Osteocyte (in vitro differentiated cells): ENCODE measurements around the gene ADCYAP1. TPM values are rescaled to one million over a fixed set of nuclear protein-coding genes. Genes with fewer than 3 reads are reported as not detected.

Experiments used
- DNase-seq: peaks from one replicate; pipeline ENCODE4 v3.0.0; 2021; ENCODE audit warnings: mixed read lengths; ENCODE audit not compliant: unreplicated experiment; ENCODE audit errors: extremely low spot score
- H3K27ac Mint-ChIP-seq: one replicate; pipeline ENCODE4 v1.8.0; 2021; ENCODE audit warnings: mild to moderate bottlenecking, mixed read lengths; ENCODE audit not compliant: unreplicated experiment
- H3K27me3 Mint-ChIP-seq: one replicate; pipeline ENCODE4 v1.8.0; 2021; ENCODE audit warnings: mixed read lengths; ENCODE audit not compliant: unreplicated experiment
- H3K36me3 Mint-ChIP-seq: one replicate; pipeline ENCODE4 v1.8.0; 2021; ENCODE audit warnings: mixed read lengths; ENCODE audit not compliant: unreplicated experiment
- H3K4me1 Mint-ChIP-seq: one replicate; pipeline ENCODE4 v1.8.0; 2021; ENCODE audit warnings: mixed read lengths; ENCODE audit not compliant: unreplicated experiment
- H3K4me3 Mint-ChIP-seq: one replicate; pipeline ENCODE4 v1.8.0; 2021; ENCODE audit warnings: mild to moderate bottlenecking, moderate library complexity, mixed read lengths; ENCODE audit not compliant: unreplicated experiment
- H3K9me3 Mint-ChIP-seq: one replicate; pipeline ENCODE4 v1.8.0; 2021; ENCODE audit warnings: mixed read lengths; ENCODE audit not compliant: unreplicated experiment
- total RNA-seq: library from RNA; stranded (reverse); gene quantifications from 2 replicates; pipeline ENCODE4 v1.2.1, GENCODE V29; 2021
- TF ChIP-seq, protein P1 (sequence below): fragments of 200-600 bp; sonication (generic); IDR thresholded peaks from 2 replicates; pipeline ENCODE4 v1.5.0; 2021; ENCODE audit warnings: antibody characterized with exemption, mild to moderate bottlenecking, moderate library complexity

ADCYAP1 gene
- total RNA-seq, 1 donor from 2014 or later = not detected

DNA sequence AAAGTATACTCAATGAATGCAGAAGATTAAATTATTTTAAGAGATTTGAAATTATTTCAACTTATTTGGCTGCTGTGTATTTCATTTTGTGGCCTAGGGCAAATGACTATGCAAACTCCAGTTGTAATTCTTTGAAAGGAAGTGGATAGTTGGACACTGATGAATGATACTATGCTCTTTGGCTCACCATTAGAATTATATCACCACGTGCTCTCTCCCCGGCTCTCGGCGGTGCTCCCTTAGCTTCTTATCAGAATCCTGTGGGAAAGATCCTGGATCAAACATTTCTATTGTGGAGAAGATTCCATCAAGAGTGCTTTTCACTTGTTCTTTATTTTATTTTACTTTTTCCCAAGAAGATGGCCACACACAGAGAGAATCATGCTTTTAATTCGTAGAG, 55.2 kb downstream of the ADCYAP1 start:
- Mint-ChIP-seq H3K4me3 (no peak overlapping the region), H3K36me3 (no peaks in the 10 kb centered on the region), H3K27ac (no peak overlapping the region), H3K9me3 (no peaks in the 10 kb centered on the region), H3K27me3 (peaks cover 38% of the 10 kb centered on the region), H3K4me1 (peaks cover 15% of the 10 kb centered on the region)
- DNase-seq = no peak
- TF ChIP-seq, protein P1, sequence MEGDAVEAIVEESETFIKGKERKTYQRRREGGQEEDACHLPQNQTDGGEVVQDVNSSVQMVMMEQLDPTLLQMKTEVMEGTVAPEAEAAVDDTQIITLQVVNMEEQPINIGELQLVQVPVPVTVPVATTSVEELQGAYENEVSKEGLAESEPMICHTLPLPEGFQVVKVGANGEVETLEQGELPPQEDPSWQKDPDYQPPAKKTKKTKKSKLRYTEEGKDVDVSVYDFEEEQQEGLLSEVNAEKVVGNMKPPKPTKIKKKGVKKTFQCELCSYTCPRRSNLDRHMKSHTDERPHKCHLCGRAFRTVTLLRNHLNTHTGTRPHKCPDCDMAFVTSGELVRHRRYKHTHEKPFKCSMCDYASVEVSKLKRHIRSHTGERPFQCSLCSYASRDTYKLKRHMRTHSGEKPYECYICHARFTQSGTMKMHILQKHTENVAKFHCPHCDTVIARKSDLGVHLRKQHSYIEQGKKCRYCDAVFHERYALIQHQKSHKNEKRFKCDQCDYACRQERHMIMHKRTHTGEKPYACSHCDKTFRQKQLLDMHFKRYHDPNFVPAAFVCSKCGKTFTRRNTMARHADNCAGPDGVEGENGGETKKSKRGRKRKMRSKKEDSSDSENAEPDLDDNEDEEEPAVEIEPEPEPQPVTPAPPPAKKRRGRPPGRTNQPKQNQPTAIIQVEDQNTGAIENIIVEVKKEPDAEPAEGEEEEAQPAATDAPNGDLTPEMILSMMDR = no peak

Other genes starting within 250 kb of the ADCYAP1 start
- 31.0 and 35.7 TPM in 2 replicates for gene TYMS, start 247.2 kb upstream of the ADCYAP1 start, total RNA-seq
- 22.3 and 25.0 TPM in 2 replicates for gene ENOSF1, start 192.2 kb upstream of the ADCYAP1 start, total RNA-seq
- 37.6 and 44.8 TPM in 2 replicates for gene YES1, start 92.6 kb upstream of the ADCYAP1 start, total RNA-seq